Mucosa of rectum (tissue), 2 donors: ENCODE data around the gene ULK4.

ENCODE experiments used
- H3K27ac ChIP-seq, 2 donors: one replicate each; pipeline ENCODE4 v1.7.0; 2013; ENCODE audit warnings: inconsistent platforms in 2 of 2, low read depth in 2 of 2, low read length in 2 of 2
- H3K27me3 ChIP-seq, 2 donors: one replicate each; pipeline ENCODE4 v1.7.0; 2013; ENCODE audit warnings: low read length in 2 of 2; ENCODE audit not compliant: control insufficient read depth in 2 of 2, insufficient read depth in 2 of 2
- H3K36me3 ChIP-seq, 2 donors: one replicate each; pipeline ENCODE4 v1.7.0; 2013; ENCODE audit warnings: low read length in 2 of 2; ENCODE audit not compliant: control insufficient read depth in 2 of 2, insufficient read depth in 2 of 2
- H3K4me1 ChIP-seq, 2 donors: one replicate each; pipeline ENCODE4 v1.7.0; 2013; ENCODE audit warnings: low read length in 2 of 2, mild to moderate bottlenecking in 1 of 2; ENCODE audit not compliant: control insufficient read depth in 2 of 2, insufficient read depth in 2 of 2
- H3K4me3 ChIP-seq, 2 donors: one replicate each; pipeline ENCODE4 v1.7.0; 2013; ENCODE audit warnings: low read length in 2 of 2
- H3K9ac ChIP-seq, 2 donors: one replicate each; pipeline ENCODE4 v1.7.0; 2013; ENCODE audit warnings: low read length in 2 of 2, low read depth in 1 of 2, mild to moderate bottlenecking in 1 of 2
- H3K9me3 ChIP-seq, 2 donors: one replicate each; pipeline ENCODE4 v1.7.0; 2013; ENCODE audit warnings: low read length in 2 of 2; ENCODE audit not compliant: control insufficient read depth in 2 of 2
- donor health status: healthy.
- donor health status: Normal muscosa, but diverticular disease.

ULK4 gene

DNA sequence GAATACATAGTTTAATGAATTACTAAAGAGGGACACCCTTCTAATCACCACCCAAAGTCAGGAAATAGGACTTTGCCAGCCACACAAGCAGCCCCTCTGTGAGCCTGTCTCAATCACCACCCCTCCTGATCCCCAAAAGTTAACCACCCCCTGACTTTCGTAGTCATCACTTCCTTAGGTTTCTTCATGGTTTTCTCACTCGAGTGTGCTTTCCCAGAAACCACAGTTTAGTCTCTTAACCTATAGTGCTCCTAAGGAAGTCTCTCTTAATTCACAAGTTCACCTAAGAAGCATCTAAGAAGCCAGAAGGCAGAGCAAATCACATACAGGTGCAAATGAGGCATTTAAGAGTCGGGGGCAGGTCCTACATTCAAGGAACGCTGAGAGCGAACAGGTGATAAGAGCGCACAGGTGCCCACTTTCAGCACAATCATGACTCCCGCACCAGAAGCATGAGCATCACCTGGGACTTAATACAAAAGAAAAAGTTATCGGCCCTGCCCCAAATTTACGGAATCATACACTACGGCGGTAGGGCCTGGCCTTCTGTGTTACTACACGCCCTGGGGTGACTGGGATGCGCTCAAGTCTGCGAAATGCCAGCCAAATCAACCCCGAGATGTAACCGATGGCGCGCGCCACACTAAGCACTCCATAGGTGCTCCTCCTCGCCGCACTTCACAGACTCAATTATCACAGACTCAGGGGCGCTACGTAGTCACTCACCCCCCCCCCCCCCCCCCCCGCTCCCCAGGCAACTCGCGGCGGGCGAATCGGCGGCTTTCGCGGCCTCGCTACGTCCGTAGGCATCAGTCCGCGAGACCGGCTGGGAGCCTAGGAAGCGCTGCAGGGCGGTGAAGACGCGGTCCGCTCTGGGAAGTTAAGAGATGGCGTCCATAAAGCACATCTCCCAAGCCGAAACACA, 815 bp downstream of the ULK4 start:
- Histone ChIP-seq H3K4me1 (peaks cover 6 to 12% of the 10 kb centered on the region in 2 donors), H3K9me3 (no peaks in the 10 kb centered on the region), H3K4me3 (peak overlapping the region; percentile 93), H3K36me3 (no peaks in the 10 kb centered on the region), H3K27ac (peak overlapping the region; percentile 75 to 78), H3K27me3 (no peaks in the 10 kb centered on the region), H3K9ac (peak overlapping the region; percentile 73 to 77)

DNA sequence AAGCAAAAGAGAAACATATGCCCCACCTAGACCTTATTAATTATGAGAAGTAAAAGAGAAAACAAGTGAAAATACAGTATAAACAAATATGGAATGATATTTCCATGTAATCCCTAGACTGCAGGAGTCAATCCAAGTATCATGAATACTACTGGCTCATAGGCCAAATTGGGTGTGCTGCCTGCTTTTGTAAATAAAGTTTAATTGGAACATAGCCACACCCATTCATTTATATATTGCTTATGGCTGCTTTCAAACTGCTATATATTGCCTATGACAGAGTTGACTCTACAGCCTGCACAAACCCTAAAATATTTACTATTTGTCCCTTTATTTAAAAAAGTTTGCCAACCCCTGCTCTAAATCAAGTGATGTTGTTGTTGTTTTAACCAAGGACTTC, 5.3 kb downstream of the ULK4 start:
- Histone ChIP-seq H3K9ac (no peak overlapping the region), H3K36me3 (no peaks in the 10 kb centered on the region), H3K4me1 (peaks cover 6 to 8% of the 10 kb centered on the region in 2 donors), H3K9me3 (no peaks in the 10 kb centered on the region), H3K27ac (no peak overlapping the region), H3K4me3 (no peak overlapping the region), H3K27me3 (no peaks in the 10 kb centered on the region)

DNA sequence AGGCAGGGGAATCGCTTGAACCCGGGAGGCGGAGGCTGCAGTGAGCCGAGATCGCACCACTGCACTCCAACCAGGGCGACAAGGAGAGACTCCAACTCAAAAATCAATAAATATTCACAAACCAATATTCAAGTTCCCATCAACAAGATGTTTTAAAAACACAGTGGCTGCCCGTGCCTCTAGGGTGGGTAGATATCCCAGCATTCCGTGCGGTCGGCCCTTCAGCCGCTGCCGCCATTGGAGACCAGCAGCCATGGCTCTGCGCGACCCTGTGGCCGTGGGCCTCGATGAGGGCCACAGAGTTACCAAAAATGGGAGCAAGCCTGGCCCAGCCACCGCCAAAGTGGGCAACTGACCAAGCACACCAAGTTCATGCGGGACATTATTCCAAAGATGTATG, 6.7 kb downstream of the ULK4 start:
- no peaks in the 10 kb centered on the region for H3K27me3 ChIP-seq
- H3K4me3 ChIP-seq, result no peak overlapping the region
- H3K36me3 ChIP-seq, result no peaks in the 10 kb centered on the region
- no peak overlapping the region for H3K9ac ChIP-seq
- H3K9me3 ChIP-seq, result no peaks in the 10 kb centered on the region
- H3K27ac ChIP-seq, result no peak overlapping the region
- no peaks in the 10 kb centered on the region for H3K4me1 ChIP-seq

DNA sequence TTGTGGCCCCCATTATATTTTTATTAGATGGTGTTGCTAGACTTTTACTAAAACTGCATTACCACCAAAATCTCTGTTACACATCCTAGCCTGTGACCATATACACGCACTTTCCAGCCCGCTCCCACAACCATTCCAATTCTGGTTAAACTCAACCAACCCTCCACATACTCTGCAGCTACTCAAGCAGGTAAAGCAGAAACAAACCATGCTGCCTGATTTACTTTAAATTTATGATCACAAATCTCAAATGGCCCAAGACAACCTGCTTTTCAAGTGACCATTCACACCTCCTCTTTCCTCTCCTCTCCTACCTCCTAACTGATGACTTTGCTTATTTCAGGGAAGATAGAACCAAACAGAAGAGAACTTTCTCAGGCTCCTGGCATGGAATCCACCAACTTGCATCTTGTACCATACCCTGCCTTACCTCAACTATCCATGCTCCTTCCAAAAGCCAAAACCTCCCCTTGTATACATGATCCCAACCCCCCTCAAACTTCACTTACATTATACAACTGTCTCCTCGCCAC, 18.5 kb downstream of the ULK4 start:
- H3K4me3 ChIP-seq, result no peak overlapping the region
- no peak overlapping the region for H3K27ac ChIP-seq
- no peaks in the 10 kb centered on the region for H3K4me1 ChIP-seq
- H3K27me3 ChIP-seq, result no peaks in the 10 kb centered on the region
- no peak overlapping the region for H3K9ac ChIP-seq
- H3K9me3 ChIP-seq, result no peaks in the 10 kb centered on the region
- H3K36me3 ChIP-seq, result no peaks in the 10 kb centered on the region

DNA sequence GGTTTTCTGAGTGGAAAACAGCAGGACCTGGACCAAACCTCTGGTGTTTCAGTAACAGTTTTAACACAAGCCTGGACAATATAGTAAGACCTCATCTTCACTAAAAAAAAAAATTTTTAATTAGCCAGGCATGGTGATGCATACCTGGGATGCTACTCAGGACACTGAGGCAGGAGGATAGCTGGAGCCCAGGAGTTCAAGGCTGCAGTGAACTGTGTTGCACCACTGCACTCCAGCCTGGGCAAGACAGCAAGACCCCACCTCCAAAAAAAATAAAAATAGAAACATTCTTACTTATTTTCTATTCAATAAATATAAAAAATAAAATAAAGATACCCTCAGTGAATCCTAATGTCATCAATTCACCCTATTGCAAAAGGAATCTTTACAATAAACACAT, 21.5 kb downstream of the ULK4 start:
- Histone ChIP-seq H3K27me3 (no peaks in the 10 kb centered on the region), H3K36me3 (no peaks in the 10 kb centered on the region), H3K4me3 (no peak overlapping the region), H3K4me1 (no peaks in the 10 kb centered on the region), H3K9me3 (no peaks in the 10 kb centered on the region), H3K9ac (no peak overlapping the region), H3K27ac (no peak overlapping the region)

DNA sequence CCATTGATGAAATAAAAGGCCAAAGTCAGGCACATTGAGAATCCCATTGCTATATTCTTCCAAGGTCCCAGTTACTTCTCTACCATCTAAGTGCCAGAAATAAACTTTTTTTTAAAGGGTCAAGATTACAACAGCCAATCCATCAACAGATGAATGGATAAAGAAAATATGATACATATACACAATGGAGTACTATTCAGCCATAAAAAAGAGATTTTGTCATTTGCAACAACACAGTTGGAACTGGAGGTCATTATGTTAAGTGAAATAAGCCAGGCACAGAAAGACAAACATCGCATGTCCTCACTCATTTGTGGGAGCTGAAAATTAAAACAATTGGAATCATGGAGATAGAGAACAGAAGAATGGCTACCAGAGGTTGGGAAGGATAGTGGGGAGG, 25.5 kb downstream of the ULK4 start:
- Histone ChIP-seq H3K9ac (no peak overlapping the region), H3K27me3 (no peaks in the 10 kb centered on the region), H3K36me3 (no peaks in the 10 kb centered on the region), H3K9me3 (no peaks in the 10 kb centered on the region), H3K4me1 (no peaks in the 10 kb centered on the region), H3K27ac (no peak overlapping the region), H3K4me3 (no peak overlapping the region)

DNA sequence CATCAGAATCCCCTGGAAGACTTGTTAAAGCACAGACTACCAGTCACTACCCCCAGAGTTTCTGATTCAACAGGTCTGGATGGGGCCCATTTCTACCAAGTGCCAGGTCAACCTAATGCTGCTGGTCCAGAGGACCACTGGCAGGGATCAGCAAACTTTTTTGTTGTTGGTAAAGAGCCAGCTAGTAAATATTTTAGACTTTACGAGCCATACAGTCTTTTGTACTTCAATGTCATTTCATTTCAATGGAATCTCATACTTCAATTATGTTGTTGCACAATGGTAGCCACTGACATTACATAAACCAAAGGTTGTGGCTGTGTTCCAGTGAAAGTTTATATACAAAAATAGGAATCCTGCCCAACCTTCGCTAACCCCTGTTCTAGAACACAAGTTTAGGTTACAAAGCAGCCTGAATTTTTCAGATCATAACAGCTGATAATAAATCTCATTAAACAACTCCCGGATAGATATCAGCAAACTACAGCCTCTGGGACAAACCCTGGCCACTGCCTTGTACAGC, 28.7 kb downstream of the ULK4 start:
- Histone ChIP-seq H3K27me3 (no peaks in the 10 kb centered on the region), H3K9me3 (no peaks in the 10 kb centered on the region), H3K27ac (no peak overlapping the region), H3K9ac (no peak overlapping the region), H3K4me3 (no peak overlapping the region), H3K36me3 (no peaks in the 10 kb centered on the region), H3K4me1 (no peaks in the 10 kb centered on the region)

DNA sequence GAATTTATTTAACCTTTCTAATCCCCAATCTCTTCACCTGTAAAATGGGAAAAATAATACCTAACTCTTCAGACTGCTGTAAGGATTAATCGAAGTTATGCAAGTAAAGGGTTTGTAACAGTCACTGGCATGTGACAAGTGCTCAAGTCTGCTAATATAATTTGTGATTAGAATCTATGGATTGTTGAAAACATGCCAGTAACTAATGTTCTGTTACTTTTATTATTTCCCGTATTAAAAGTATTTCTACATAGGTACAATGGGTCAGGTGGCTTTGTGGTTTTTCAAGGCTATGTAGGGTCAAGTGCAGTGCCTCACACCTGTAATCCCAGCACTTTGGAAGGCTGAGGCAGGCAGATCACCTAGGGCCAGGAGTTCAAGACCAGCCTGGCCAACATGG, 29.4 kb downstream of the ULK4 start:
- H3K9me3 ChIP-seq, result no peaks in the 10 kb centered on the region
- H3K9ac ChIP-seq, result no peak overlapping the region
- no peaks in the 10 kb centered on the region for H3K36me3 ChIP-seq
- H3K27ac ChIP-seq, result no peak overlapping the region
- no peaks in the 10 kb centered on the region for H3K27me3 ChIP-seq
- no peaks in the 10 kb centered on the region for H3K4me1 ChIP-seq
- H3K4me3 ChIP-seq, result no peak overlapping the region

DNA sequence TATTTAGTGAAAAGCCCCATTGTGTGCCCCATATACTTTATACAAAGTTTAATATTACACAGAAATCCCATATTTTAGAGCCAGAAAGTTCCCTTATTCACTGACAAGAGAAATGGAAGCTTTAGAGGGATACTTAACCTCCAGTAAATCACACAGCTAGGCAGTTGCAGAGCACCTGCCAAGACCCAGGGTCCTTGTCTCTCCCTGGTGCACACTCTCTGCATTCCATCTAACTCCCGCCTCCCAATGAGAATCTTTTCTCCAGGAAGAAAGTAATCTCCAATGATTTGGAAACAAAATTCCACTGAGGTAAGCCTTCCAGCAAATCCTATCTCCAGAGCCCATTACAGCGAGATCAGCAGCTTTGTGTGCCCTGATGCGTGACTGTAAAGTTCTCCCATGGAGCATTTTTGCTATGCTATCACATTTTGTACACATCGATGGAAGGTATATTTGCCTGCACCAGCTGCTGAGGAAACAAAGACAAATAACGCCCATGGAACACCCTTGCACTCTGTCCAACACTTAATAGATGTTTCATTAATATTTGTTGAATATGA, 41.4 kb downstream of the ULK4 start:
- Histone ChIP-seq H3K27ac (no peak overlapping the region), H3K9me3 (no peaks in the 10 kb centered on the region)

DNA sequence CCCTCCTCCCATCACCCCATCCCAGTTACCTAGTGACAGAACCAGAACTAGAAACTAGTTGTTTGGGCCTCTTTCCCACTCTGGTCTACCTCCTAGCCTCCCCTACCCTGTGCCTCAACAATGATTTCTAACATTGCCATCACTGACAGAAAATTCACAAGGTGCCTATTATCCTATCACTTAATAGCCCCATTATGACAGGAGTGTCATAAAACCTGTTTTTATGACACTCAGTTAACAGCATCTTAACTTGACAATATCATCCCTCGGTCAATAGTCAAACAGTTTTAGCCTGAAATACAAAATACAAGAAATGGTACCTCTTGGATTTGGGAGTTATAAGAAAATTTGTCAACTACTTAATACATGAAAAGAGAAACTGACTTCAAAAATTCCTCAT, 46.5 kb downstream of the ULK4 start:
- Histone ChIP-seq H3K27ac (no peak overlapping the region), H3K4me1 (no peaks in the 10 kb centered on the region), H3K4me3 (no peak overlapping the region), H3K36me3 (no peaks in the 10 kb centered on the region), H3K27me3 (no peaks in the 10 kb centered on the region), H3K9ac (no peak overlapping the region), H3K9me3 (no peaks in the 10 kb centered on the region)

More for the DNA sequence above, 41.4 kb downstream of the ULK4 start:
- Histone ChIP-seq H3K9ac (no peak overlapping the region), H3K36me3 (no peaks in the 10 kb centered on the region), H3K4me1 (no peaks in the 10 kb centered on the region), H3K27me3 (no peaks in the 10 kb centered on the region), H3K4me3 (no peak overlapping the region)
